Measurements from ENCODE around the gene STRA6. TPM values are rescaled to one million over a fixed set of nuclear protein-coding genes. Genes with fewer than 3 reads are reported as not detected.
A peak's percentile ranks its signal among the peaks of the same experiment; 100 is the strongest.

The STRA6 gene
- total RNA-seq, 4 donors from 2014 or later = 0.39 to 1.9 TPM; not detected in 2

GRCh38 chr15:74130849-74131627, 71.5 kb downstream of the STRA6 start:
- TF ChIP-seq POLR2A (IDR thresholded peaks at IDR 0.05) = no peak
- TF ChIP-seq EP300 (IDR thresholded peaks at IDR 0.05) = no peak
- TF ChIP-seq, protein P1, sequence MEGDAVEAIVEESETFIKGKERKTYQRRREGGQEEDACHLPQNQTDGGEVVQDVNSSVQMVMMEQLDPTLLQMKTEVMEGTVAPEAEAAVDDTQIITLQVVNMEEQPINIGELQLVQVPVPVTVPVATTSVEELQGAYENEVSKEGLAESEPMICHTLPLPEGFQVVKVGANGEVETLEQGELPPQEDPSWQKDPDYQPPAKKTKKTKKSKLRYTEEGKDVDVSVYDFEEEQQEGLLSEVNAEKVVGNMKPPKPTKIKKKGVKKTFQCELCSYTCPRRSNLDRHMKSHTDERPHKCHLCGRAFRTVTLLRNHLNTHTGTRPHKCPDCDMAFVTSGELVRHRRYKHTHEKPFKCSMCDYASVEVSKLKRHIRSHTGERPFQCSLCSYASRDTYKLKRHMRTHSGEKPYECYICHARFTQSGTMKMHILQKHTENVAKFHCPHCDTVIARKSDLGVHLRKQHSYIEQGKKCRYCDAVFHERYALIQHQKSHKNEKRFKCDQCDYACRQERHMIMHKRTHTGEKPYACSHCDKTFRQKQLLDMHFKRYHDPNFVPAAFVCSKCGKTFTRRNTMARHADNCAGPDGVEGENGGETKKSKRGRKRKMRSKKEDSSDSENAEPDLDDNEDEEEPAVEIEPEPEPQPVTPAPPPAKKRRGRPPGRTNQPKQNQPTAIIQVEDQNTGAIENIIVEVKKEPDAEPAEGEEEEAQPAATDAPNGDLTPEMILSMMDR (IDR thresholded peaks at IDR 0.05) = no peak
- peaks cover 0 to 61% (median 32%) of the 10 kb centered on the region in 4 donors for H3K4me1 ChIP-seq
- peaks cover 0 to 8% (median 0%) of the 10 kb centered on the region in 3 donors for H3K36me3 ChIP-seq
- peaks cover 0 to 95% of the 10 kb centered on the region in 2 donors for H3K27me3 ChIP-seq
- no peak overlapping the region for H3K4me3 ChIP-seq
- peaks cover 0 to 19% (median 0%) of the 10 kb centered on the region in 4 donors for H3K9me3 ChIP-seq
- no peak overlapping the region for H3K27ac ChIP-seq
- DNase-seq (ENCODE audit: low spot score in 2 of 2) = no peak
- WGBS, 2 donors = 23 to 26% methylated on average over 28 of the region's 28 CpGs

GRCh38 chr15:74130155-74130848, 72.3 kb downstream of the STRA6 start, which contains the start of gene ISLR2:
Gene ISLR2 (plus strand): TSS chr15:74130586. CDS start chr15:74132755, 2,169 bp downstream.
- no peak within 1 kb of the TSS for H3K27ac ChIP-seq
- H3K27me3 ChIP-seq = peaks cover 0 to 91% of the 10 kb centered on the region in 2 donors
- H3K36me3 ChIP-seq = peaks cover 0 to 8% (median 0%) of the 10 kb centered on the region in 3 donors
- 2 to 3% methylated on average over 45 to 53 of the region's 53 CpGs for WGBS, 2 donors
- peaks cover 0 to 19% (median 0%) of the 10 kb centered on the region in 4 donors for H3K9me3 ChIP-seq
- peaks cover 0 to 53% (median 28%) of the 10 kb centered on the region in 4 donors for H3K4me1 ChIP-seq
- peak within 1 kb of the TSS in 1 of 4 donors; percentile 34 for H3K4me3 ChIP-seq
- no peak for TF ChIP-seq POLR2A (IDR thresholded peaks at IDR 0.05)
- no peak for TF ChIP-seq EP300 (IDR thresholded peaks at IDR 0.05)
- TF ChIP-seq, protein P1 (IDR thresholded peaks at IDR 0.05) = no peak
- no peak for DNase-seq (ENCODE audit: low spot score in 2 of 2)

DNA sequence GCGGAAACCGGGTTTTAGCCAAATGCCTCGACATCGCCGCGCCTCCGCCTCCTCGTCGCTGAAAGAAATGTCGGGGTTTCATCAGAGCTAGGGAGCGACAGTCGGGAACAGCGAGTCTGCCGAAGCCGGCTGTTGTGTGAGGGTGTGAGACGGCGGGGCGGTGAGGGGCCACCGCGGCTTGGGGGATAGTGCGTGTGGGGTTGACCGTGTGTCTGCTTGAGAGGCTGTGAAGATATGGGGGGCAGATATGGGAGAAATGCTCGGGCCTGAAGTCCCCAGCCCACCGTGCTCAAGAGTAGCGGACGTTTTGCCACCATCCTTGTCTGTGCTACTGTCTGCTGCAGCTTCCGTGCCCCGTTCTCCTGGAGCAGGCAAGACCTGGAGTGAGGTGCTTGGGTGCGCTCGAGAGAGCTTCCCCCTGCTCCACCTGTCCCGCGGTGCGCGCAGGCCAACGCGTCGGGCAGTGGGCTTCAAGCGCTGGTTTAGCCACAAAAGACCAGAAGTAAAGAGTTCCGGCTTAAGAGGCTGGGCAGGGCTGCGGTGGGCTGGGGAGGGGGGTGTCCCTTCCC, 72.9 kb downstream of the STRA6 start:
- DNase-seq (ENCODE audit: low spot score in 2 of 2) = no peak
- Histone ChIP-seq H3K4me3 (peak overlapping the region in 1 of 4 donors; percentile 34), H3K27ac (no peak overlapping the region), H3K9me3 (peaks cover 0 to 19% (median 0%) of the 10 kb centered on the region in 4 donors), H3K27me3 (peaks cover 0 to 91% of the 10 kb centered on the region in 2 donors), H3K36me3 (peaks cover 0 to 8% (median 0%) of the 10 kb centered on the region in 3 donors), H3K4me1 (peaks cover 0 to 47% (median 28%) of the 10 kb centered on the region in 4 donors)
- 2 to 3% methylated on average over 33 to 34 of the region's 40 CpGs for WGBS, 2 donors
- TF ChIP-seq, protein P1 (IDR thresholded peaks at IDR 0.05) = no peak
- TF ChIP-seq POLR2A (IDR thresholded peaks at IDR 0.05) = no peak
- TF ChIP-seq EP300 (IDR thresholded peaks at IDR 0.05) = no peak

Small RNA genes lying within 50 kb of the gene (small RNA-seq; reads per million reads assigned to genes)
- gene RF00017 = not detected

Other genes with a start within 250 kb of the STRA6 start
- 10 to 100 TPM; 16.6 to 29.1 (median 21.5) TPM for gene STOML1, start 210.5 kb downstream of the STRA6 start, total RNA-seq
- 100 to 1,000 TPM in 2 of 4 donors, 10 to 100 TPM in 2; 69.3 to 159 (median 89.4) TPM for gene PML, start 208.1 kb downstream of the STRA6 start, total RNA-seq
- under 1 TPM in 2 of 4 donors, not detected in 2; 0.20 to 0.87 TPM for gene GOLGA6A, start 120.2 kb downstream of the STRA6 start, total RNA-seq
- 1 to 10 TPM in 1 of 4 donors, under 1 TPM in 2, not detected in 1; 0.66 to 1.5 (median 0.98) TPM for gene ISLR2, start 72.2 kb downstream of the STRA6 start, total RNA-seq
- gene ISLR, start 29.1 kb downstream of the STRA6 start, total RNA-seq = 100 to 1,000 TPM in 3 of 4 donors, 10 to 100 TPM in 1; 41.7 to 250 (median 164) TPM
- not detected for gene CCDC33, start 33.5 kb upstream of the STRA6 start, total RNA-seq
- 1 to 10 TPM; 2.4 to 5.7 (median 4.1) TPM for gene CYP11A1, start 164.9 kb upstream of the STRA6 start, total RNA-seq
- gene SEMA7A, start 231.2 kb upstream of the STRA6 start, total RNA-seq = 10 to 100 TPM; 31.8 to 35.6 (median 33.8) TPM